OCI-M2 (cell line): ENCODE measurements around the gene ZSCAN30.

ENCODE experiments used
- DNase-seq: peaks from one replicate; lab custom pipeline; 2025; ENCODE audit not compliant: unreplicated experiment; lab: John Stamatoyannopoulos, UW

ZSCAN30 gene

GRCh38 chr18:35282353-35282752 is 7.7 kb downstream of the ZSCAN30 start:
- no peak for DNase-seq

GRCh38 chr18:35278969-35279368 is 11.1 kb downstream of the ZSCAN30 start:
- no peak for DNase-seq

DNA sequence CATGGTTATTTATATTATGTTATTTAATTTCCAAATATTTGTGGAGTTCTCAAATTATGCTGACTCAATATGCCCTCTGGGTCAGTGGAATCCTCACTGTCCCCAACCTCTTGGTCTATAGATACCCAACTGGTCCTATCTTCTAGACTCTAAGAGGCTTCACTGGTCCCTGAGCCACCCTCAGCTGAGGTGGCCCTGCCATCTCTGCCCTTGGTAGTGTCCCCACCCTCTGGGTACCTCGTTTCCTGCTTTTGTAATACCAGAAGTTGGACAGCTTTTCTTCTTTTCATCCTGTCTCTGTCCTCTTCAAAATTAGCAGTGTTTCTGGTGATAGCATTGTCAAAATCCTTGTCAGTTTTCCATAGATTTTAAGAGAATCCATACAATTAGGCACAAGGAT is 11.9 kb downstream of the ZSCAN30 start:
- no peak for DNase-seq

GRCh38 chr18:35277633-35278032 is 12.4 kb downstream of the ZSCAN30 start:
- DNase-seq, result no peak

DNA sequence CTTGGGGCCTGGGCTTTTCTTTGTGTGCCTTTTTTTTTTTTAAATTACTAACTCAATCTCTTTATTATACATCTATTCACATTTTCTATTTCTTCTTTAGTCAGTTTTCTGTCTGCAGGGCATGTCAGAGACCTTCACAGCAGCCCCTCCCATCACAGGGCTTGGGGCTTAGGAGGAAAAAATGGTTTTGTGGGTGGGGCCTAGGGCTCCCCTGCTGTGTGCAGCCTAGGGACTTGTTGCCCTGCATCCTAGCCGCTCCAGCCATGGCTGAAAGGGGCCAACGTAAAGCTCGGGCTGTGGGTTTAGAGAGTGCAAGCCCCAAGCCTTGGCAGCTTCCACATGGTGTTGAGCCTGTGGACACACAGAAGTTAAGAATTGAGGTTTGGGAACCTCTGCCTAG is 13.8 kb downstream of the ZSCAN30 start:
- DNase-seq, result no peak

DNA sequence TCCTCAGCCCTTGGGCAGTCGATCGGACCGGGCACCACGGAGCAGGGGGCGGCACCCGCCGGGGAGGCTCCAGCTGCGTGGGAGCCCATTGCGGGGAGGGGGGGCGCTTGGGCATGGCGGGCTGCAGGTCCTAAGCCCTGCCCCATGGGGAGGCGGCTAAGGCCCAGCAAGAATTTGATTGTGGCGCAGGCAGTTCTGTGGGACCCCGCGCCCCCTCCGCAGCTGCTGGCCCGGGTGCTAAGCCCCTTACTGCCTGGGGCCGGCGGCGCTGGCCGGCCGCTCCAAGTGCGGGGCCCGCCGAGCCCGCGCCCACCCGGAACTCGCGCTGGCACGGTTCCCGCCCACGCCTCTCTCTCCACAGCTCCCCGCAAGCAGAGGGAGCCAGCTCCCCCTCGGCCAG is 18.4 kb downstream of the ZSCAN30 start:
- no peak for DNase-seq

GRCh38 chr18:35268821-35269220 is 21.2 kb downstream of the ZSCAN30 start:
- DNase-seq, result no peak

GRCh38 chr18:35267809-35268208 is 22.2 kb downstream of the ZSCAN30 start:
- no peak for DNase-seq

- DNase-seq, result no peak
Observed at GRCh38 chr18:35267161-35267651, 22.8 kb downstream of the ZSCAN30 start.

DNA sequence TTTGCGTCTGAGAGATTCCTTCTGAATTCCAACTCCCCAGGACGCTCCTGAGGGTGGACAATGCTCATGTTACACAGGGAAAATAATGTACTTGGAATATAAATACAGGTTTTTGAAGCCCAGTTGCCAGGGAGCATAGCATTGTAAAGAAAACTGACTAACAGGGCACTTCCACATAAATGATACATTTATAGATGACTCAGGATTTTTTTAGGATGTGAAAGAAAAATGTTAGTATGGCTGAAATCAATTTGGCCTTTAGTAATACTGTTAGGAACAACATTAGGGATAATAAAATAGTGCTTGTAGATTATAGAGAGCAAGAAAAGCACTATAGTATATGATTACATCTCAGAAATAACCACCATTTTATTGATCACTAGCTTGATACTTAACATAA is 25.6 kb downstream of the ZSCAN30 start:
- no peak for DNase-seq

- DNase-seq, result no peak
Observed at GRCh38 chr18:35256947-35257346, 33.1 kb downstream of the ZSCAN30 start.

DNA sequence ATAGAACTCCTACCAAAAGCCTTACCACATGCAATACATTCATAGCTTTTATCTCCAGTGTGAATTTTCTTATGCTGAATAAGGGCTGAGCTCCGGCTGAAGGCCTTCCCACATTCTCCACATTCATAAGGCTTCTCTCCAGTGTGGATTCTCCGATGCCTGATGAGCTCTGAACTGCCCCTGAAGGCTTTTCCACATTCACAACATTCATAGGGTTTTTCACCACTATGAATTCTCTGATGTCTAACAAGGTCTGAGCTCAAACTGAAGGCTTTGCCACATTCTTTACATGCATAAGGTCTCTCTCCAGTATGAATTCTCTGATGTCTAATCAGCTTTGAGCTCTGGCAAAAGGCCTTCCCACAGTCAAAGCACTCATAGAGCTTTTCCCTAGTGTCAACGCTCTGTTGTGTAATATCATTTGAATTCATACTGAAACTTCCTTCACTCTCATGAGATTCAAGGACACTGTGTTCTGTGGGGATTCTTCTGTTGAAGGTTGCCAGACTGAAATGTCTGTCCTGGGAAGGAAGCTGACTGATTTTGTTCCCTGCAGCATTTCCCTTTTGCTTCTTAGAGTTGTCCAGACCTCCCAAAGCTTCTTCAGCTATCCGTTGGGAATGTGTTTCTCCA is 36.3 kb downstream of the ZSCAN30 start:
- no peak for DNase-seq

DNA sequence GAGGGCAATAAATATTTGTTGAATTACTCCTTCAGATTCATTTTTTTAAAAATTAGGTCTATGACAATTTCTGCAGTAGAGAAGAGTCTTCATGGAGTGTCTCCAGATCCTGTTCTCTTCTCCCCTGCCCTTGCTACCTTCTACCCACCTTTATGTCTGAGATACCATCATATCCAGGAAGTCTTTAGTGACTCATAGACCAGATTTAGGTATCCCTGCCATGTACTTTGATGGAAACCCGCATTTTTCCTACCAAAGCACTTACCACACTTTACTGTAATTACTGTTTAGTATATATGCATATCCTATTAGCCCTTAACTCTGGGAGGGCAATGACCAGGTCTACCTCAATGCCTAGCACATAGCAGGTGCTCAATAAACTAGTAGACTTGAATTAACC is 37.6 kb downstream of the ZSCAN30 start:
- DNase-seq, result no peak

- DNase-seq, result no peak
Observed at GRCh38 chr18:35248429-35248828, 41.6 kb downstream of the ZSCAN30 start.

GRCh38 chr18:35247412-35248249 is 42.4 kb downstream of the ZSCAN30 start:
- no peak for DNase-seq

GRCh38 chr18:35246831-35247230 is 43.2 kb downstream of the ZSCAN30 start:
- DNase-seq, result no peak

DNA sequence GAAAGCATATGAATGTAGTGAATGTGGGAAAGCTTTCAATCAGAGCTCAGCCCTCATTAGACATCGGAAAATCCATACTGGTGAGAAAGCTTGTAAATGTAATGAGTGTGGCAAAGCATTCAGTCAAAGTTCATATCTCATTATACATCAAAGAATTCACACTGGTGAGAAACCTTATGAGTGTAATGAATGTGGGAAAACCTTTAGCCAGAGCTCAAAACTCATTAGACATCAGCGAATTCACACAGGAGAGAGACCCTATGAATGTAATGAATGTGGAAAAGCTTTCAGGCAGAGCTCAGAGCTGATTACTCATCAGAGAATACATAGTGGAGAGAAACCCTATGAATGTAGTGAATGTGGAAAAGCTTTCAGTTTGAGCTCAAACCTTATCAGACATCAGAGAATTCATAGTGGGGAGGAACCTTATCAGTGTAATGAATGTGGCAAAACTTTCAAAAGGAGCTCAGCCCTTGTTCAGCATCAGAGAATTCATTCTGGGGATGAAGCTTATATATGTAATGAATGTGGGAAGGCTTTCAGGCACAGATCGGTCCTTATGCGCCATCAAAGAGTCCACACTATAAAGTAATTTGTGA is 44.2 kb downstream of the ZSCAN30 start:
- DNase-seq, result no peak

DNA sequence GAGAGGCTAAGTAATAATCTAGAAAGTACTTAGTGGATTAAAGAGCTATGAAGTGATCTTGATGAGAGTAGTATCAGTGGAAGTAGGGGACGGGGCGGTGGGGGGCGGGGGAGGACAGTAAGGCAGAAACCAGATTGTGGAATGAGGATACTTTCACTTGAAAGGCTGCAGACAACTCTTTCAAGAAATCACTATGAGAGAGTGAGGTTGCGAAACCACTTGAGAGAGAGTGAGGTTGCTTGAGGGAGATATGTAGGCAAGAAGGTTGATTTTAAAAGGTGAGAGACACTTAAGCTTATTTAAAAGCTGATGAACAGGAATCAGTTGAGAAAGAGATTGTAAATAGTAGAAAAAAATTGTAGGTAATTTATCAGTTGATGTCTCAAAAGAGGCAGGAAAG is 45.4 kb downstream of the ZSCAN30 start:
- no peak for DNase-seq

GRCh38 chr18:35242426-35242825 is 47.6 kb downstream of the ZSCAN30 start:
- DNase-seq, result no peak

DNA sequence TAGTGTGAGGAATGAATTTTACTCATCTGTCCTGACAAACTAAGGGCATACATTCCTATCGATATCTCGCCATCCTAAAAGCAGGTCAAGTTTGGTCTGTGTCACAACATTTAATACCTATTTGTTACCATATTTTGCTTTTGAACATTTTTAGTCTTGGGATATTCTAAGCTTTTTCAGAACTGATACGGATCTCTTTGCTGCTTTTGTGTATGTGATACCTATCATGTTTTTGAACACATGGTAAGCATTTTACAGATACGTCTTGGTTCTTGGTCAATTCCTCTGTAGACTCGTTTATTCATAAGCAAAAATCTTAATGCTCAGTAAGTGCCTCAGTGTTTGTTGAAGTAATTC is 48.6 kb downstream of the ZSCAN30 start:
- DNase-seq, result no peak

GRCh38 chr18:35240664-35241447 is 49.2 kb downstream of the ZSCAN30 start, which contains the start of gene ZNF397:
Gene ZNF397 (plus strand): TSS chr18:35241034. CDS start chr18:35242471, 1,437 bp downstream.
- DNase-seq, result peak; percentile 70
